PC-9 (cell line): Measurements from ENCODE around the gene UBE2G2.

Experiments used
- CTCF ChIP-seq: fragments of 200-600 bp; sonication (generic); conservative IDR thresholded peaks from 2 replicates; pipeline ENCODE4 v1.6.1; 2017; ENCODE audit warnings: mixed run types, antibody characterized with exemption, mild to moderate bottlenecking, moderate library complexity
- EZH2 ChIP-seq: fragments of 200-600 bp; sonication (generic); IDR thresholded peaks from 2 replicates; pipeline ENCODE4 v1.8.0; 2017; ENCODE audit warnings: antibody characterized with exemption, low read depth

GRCh38 chr21:44835647-44835973 is 34.0 kb upstream of the UBE2G2 start:
- no peak for TF ChIP-seq CTCF
- no peak for TF ChIP-seq EZH2
